Testis (tissue), 2 donors: ENCODE results near the gene MINDY3.

ENCODE experiments used
- CTCF ChIP-seq, 3 experiments: fragments of 450-650 bp in 2 of 3; fragments of 200-600 bp in 1 of 3; sonication (generic) in 1 of 3; IDR thresholded peaks; one replicate each; pipeline ENCODE4 v1.5.1; 2016 to 2019; ENCODE audit warnings: antibody characterized with exemption in 3 of 3, mild to moderate bottlenecking in 2 of 3, moderate library complexity in 1 of 3
- POLR2A ChIP-seq: fragments of 450-650 bp; IDR thresholded peaks from one replicate; pipeline ENCODE4 v1.6.1; 2017; ENCODE audit warnings: antibody characterized with exemption, mild to moderate bottlenecking, moderate library complexity

- no peak for TF ChIP-seq CTCF (IDR thresholded peaks at IDR 0.05)
- TF ChIP-seq POLR2A, result no peak
These were observed 800 bp downstream of the MINDY3 start for GRCh38 chr10:15859509-15859905.
